GM12872 (cell line): ENCODE data around the gene SLC20A1.
A peak's percentile ranks its signal among the peaks of the same experiment; 100 is the strongest.

Experiments used
- TF ChIP-seq, protein P1 (sequence below): IDR thresholded peaks from 3 replicates; pipeline ENCODE4 v1.5.1; 2011; ENCODE audit warnings: low read depth, mild to moderate bottlenecking, low read length, moderate library complexity; ENCODE audit not compliant: insufficient read depth

Gene SLC20A1, protein sequence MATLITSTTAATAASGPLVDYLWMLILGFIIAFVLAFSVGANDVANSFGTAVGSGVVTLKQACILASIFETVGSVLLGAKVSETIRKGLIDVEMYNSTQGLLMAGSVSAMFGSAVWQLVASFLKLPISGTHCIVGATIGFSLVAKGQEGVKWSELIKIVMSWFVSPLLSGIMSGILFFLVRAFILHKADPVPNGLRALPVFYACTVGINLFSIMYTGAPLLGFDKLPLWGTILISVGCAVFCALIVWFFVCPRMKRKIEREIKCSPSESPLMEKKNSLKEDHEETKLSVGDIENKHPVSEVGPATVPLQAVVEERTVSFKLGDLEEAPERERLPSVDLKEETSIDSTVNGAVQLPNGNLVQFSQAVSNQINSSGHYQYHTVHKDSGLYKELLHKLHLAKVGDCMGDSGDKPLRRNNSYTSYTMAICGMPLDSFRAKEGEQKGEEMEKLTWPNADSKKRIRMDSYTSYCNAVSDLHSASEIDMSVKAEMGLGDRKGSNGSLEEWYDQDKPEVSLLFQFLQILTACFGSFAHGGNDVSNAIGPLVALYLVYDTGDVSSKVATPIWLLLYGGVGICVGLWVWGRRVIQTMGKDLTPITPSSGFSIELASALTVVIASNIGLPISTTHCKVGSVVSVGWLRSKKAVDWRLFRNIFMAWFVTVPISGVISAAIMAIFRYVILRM

DNA sequence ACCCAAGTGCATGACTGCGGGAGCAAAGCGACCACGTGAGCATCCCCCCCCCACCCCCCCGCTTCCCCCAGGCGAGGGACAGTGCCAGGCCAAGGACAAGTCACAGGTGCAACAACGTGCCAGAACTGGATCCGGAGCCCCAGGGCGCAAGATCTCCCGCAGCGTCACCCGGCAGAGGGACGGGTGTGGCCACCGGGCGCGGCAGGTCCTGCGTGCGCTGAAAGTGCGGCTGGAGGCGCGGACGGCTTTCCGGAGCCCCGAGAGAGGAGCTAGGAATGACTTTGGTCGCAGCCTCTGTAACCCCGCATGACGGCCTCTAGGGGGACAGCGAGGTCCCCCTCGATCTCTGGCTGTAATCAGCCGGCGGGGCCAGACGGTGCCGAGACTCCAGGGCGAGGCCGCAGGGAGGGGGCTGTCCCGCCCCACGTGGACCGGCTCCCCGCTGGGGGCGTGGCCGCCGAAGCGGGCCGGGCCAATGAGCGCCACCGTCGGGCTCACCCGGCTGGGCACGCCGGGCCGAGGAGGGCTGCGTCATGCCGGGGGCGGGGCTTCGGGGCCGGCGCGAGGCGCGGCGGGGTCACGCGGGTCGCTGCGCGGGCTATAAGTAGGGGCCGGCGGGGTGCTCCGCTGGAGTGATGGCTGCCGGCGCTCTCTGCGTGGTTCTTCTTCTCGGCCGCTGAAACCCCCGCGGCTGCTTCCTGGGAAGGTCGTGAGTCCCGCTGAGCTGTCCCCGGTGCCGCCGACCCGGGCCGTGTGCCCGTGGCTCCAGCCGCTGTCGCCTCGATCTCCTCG is at the start of gene SLC20A1:
SLC20A1 (plus strand) TSS at position 630 of the 792 bp plus-strand sequence. CDS start 890 bp downstream, outside the sequence.
- TF ChIP-seq, protein P1, sequence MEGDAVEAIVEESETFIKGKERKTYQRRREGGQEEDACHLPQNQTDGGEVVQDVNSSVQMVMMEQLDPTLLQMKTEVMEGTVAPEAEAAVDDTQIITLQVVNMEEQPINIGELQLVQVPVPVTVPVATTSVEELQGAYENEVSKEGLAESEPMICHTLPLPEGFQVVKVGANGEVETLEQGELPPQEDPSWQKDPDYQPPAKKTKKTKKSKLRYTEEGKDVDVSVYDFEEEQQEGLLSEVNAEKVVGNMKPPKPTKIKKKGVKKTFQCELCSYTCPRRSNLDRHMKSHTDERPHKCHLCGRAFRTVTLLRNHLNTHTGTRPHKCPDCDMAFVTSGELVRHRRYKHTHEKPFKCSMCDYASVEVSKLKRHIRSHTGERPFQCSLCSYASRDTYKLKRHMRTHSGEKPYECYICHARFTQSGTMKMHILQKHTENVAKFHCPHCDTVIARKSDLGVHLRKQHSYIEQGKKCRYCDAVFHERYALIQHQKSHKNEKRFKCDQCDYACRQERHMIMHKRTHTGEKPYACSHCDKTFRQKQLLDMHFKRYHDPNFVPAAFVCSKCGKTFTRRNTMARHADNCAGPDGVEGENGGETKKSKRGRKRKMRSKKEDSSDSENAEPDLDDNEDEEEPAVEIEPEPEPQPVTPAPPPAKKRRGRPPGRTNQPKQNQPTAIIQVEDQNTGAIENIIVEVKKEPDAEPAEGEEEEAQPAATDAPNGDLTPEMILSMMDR: peak; percentile 66

DNA sequence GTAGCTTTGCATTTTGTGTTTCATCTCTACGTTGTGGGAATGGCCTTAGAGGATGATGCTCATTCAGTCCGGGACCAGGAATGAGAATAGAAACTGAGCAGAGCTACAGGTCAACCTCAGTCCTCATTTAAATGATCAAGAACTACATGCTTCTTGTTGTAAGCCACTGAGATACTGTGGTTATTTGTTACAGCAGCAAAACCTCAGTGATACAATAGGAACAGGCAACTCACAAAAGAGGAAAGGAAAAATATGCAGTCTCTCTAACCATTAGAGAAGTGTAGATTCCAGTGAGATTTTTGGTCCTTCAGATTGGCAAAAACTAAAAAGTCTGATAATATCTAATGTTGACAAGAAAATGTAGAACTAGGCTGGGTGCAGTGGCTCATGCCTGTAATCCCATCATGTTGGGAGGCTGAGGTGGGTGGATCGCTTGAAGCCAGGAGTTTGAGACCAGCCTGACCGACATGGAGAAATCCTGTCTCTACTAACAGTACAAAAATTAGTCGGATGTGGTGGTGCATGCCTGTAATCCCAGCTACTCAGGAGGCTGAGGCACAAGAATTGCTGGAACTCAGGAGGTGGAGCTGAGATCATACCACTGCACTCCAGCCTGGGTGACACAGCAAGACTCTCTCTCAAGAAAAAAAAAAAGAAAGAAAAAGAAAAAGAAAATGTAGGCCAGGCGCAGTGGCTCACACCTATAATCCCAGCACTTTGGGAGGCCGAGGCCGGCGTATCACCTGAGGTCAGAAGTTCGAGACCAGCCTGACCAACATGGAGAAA is 48.0 kb upstream of the SLC20A1 start:
- TF ChIP-seq, protein P1: no peak

DNA sequence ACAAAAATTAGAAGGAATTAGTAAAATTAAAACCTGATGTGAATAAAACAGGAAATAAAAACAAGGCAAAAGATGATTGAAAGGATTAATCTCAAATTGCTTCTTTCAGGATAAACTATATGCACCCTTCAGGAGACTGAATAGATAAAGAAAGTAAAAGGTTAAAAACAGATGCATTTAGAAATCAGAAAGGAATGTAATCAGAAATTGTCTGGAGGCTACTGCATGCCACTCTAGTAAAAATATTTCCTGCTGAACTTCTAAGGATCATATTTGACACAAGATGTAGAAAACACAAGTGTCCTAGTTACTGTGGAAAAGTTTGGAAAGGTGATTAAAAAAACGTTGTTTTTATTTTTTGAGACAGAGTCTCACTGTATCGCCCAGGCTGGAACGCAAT is 45.1 kb upstream of the SLC20A1 start:
- TF ChIP-seq, protein P1: no peak

DNA sequence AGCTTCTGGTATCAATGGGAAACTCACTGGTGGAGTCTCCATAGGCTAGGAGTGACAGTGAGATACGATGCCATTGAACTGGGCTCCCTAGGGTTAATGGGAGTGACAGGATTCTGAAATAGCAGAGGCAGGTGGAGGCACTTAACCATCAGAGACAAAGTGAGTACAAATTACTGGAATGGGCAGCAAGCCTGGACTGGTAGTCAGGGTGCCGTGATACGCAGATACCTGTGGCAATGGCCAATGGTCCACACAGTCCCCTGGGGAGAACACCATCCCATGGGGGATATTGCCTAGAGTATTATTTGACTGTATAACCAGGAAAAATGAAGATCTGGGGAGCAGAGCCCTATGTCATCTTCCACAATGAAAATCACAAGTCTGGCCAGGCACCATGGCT is 44.0 kb upstream of the SLC20A1 start:
- TF ChIP-seq, protein P1: no peak

DNA sequence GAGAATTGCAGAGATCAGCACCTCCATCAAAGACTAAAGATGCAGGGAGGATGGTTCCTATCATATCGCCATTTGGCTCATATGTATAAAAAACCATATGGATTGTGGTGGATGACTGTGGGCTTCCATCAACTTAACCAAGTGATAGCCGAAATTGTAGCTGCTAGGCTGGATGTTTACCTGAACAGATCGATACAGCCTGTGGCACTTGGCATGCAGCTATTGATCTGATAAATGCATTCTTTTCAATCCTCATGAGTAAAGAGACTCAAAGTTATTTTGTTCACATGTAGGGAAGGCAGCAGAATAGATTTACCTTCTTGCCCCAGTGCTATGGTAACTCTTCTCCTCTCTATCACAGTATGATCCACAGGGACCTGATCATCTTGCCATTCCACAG is 42.8 kb upstream of the SLC20A1 start:
- TF ChIP-seq, protein P1: no peak

DNA sequence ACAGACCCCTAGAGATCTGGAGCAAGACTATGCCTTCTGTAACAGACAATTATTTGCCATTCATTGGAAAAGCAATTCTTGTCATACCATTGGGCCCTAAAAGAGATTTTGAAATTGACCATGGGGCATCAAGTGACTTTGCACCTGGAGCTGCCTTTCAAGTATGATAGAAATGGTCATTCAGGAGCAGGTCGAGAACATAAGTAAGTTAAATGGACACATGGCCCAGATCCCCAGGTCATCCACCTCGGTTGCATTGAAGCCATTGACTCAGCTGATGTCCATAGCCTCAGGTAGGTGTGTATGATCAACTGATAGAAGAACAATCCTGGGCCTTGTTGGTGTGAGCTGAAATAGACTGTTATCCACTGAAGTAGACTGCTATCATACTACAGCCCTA is 42.0 kb upstream of the SLC20A1 start:
- TF ChIP-seq, protein P1: no peak
